Adipose tissue (tissue), 3 donors: Measurements from ENCODE around the gene DNPEP. TPM values are rescaled to one million over a fixed set of nuclear protein-coding genes. Genes with fewer than 3 reads are reported as not detected.
"Not testable (repeated sequence)": the region's sequence is repeated elsewhere in the genome, so short reads cannot be mapped to it uniquely, and the experiment has no call there.

Experiments used
- H3K27ac ChIP-seq: one replicate; pipeline ENCODE4 v1.5.1; 2013; ENCODE audit warnings: low read depth, low read length
- WGBS, 3 donors: extraction: QIAGEN DNeasy Blood & Tissue Kit; methylation state at CpG; one replicate each; pipeline ENCODE4 v1.1.7; 2013; 5-methylcytosine and 5-hydroxymethylcytosine counted together
- polyA plus RNA-seq, 3 donors: library from polyadenylated mRNA; stranded (reverse); fragments of 200-250 nt; gene quantifications; one replicate each; pipeline ENCODE4 v1.2.3, GENCODE V29; 2013
- donor health status: healthy with polysubstance abuse.
- donor health status: Bipolar disorder and iron deficiency.
- donor health status: healthy.

DNPEP gene
- polyA plus RNA-seq, 3 donors = 43.8 to 100 (median 95.8) TPM

GRCh38 chr2:219421323-219421722 is 33.6 kb upstream of the DNPEP start:
- WGBS, 3 donors = 87 to 88% (median 88%) methylated on average over 17 of the region's 17 CpGs
- H3K27ac ChIP-seq = no peak overlapping the region

- WGBS, 3 donors = 76 to 93% (median 93%) methylated on average over 8 of the region's 8 CpGs
- H3K27ac ChIP-seq = no peak overlapping the region
Observed at GRCh38 chr2:219420687-219421086, 33.0 kb upstream of the DNPEP start.

GRCh38 chr2:219419331-219420197 is 31.9 kb upstream of the DNPEP start:
- no peak overlapping the region for H3K27ac ChIP-seq
- 66 to 92% (median 69%) methylated on average over 8 to 9 of the region's 9 CpGs for WGBS, 3 donors

GRCh38 chr2:219419012-219419324 is 31.3 kb upstream of the DNPEP start:
- 47 to 51% (median 47%) methylated on average over 11 to 12 of the region's 12 CpGs for WGBS, 3 donors
- no peak overlapping the region for H3K27ac ChIP-seq

GRCh38 chr2:219418155-219419011 is 30.7 kb upstream of the DNPEP start, which contains the start of gene DES:
Gene DES (plus strand): TSS chr2:219418377. CDS start chr2:219418463, 86 bp downstream.
- WGBS, 3 donors = 6 to 11% (median 9%) methylated on average over 80 to 98 of the region's 98 CpGs
- H3K27ac ChIP-seq = no peak within 1 kb of the TSS

- WGBS, 3 donors = 72 to 79% (median 74%) methylated on average over 9 of the region's 9 CpGs
Observed at GRCh38 chr2:219417374-219417773, 29.7 kb upstream of the DNPEP start.

GRCh38 chr2:219416938-219417337 is 29.2 kb upstream of the DNPEP start:
- no peak overlapping the region for H3K27ac ChIP-seq
- 81 to 87% (median 85%) methylated on average over 4 of the region's 4 CpGs for WGBS, 3 donors

More at GRCh38 chr2:219417374-219417773, 29.7 kb upstream of the DNPEP start:
- no peak overlapping the region for H3K27ac ChIP-seq

- whole genome bisulfite sequencing, 3 donors = 37 to 62% (median 48%) methylated on average over 3 of the region's 3 CpGs
- no peak overlapping the region for H3K27ac ChIP-seq
Observed at GRCh38 chr2:219416235-219416602, 28.5 kb upstream of the DNPEP start.

GRCh38 chr2:219415580-219416234 is 28.0 kb upstream of the DNPEP start:
- no peak overlapping the region for H3K27ac ChIP-seq
- WGBS, 3 donors = 65 to 71% (median 71%) methylated on average over 4 to 5 of the region's 5 CpGs

GRCh38 chr2:219414857-219415256 is 27.1 kb upstream of the DNPEP start:
- H3K27ac ChIP-seq = no peak overlapping the region
- 71 to 77% (median 76%) methylated on average over 4 of the region's 4 CpGs for WGBS, 3 donors

GRCh38 chr2:219410390-219410789 is 22.7 kb upstream of the DNPEP start:
- WGBS, 3 donors = 84 to 92% (median 89%) methylated on average over 8 of the region's 8 CpGs

GRCh38 chr2:219409619-219410018 is 21.9 kb upstream of the DNPEP start:
- 91 to 93% (median 92%) methylated on average over 5 of the region's 5 CpGs for WGBS, 3 donors
- H3K27ac ChIP-seq = no peak overlapping the region

More at GRCh38 chr2:219410390-219410789, 22.7 kb upstream of the DNPEP start:
- H3K27ac ChIP-seq = no peak overlapping the region

- H3K27ac ChIP-seq = no peak overlapping the region
- WGBS, 3 donors = 61 to 66% (median 62%) methylated on average over 8 of the region's 8 CpGs
Observed at GRCh38 chr2:219408631-219409030, 20.9 kb upstream of the DNPEP start.

- WGBS, 3 donors = 69 to 81% (median 70%) methylated on average over 5 of the region's 5 CpGs
- no peak overlapping the region for H3K27ac ChIP-seq
Observed at GRCh38 chr2:219408204-219408603, 20.5 kb upstream of the DNPEP start.

GRCh38 chr2:219407343-219407742 is 19.6 kb upstream of the DNPEP start:
- 67 to 69% (median 69%) methylated on average over 5 of the region's 5 CpGs for WGBS, 3 donors
- not testable (repeated sequence) for H3K27ac ChIP-seq

- H3K27ac ChIP-seq = no peak overlapping the region
- WGBS, 3 donors = 75 to 82% (median 78%) methylated on average over 3 of the region's 3 CpGs
Observed at GRCh38 chr2:219406861-219407230, 19.1 kb upstream of the DNPEP start.

GRCh38 chr2:219405958-219406860 is 18.5 kb upstream of the DNPEP start:
- WGBS, 3 donors = 80 to 85% (median 84%) methylated on average over 7 of the region's 7 CpGs
- H3K27ac ChIP-seq = no peak overlapping the region

GRCh38 chr2:219405451-219405850 is 17.7 kb upstream of the DNPEP start:
- H3K27ac ChIP-seq = no peak overlapping the region
- WGBS, 3 donors = 74 to 84% (median 82%) methylated on average over 9 of the region's 9 CpGs
